Colon (tissue), 2 donors: Measurements from ENCODE around the gene DENR.

Experiments
- FAIRE-seq: peaks from 2 replicates; lab custom pipeline; 2012; peaks lifted over from hg19 to GRCh38; lab: Jason Lieb, UNC
- donor health status: control.
- donor health status: control.

Gene DENR

DNA sequence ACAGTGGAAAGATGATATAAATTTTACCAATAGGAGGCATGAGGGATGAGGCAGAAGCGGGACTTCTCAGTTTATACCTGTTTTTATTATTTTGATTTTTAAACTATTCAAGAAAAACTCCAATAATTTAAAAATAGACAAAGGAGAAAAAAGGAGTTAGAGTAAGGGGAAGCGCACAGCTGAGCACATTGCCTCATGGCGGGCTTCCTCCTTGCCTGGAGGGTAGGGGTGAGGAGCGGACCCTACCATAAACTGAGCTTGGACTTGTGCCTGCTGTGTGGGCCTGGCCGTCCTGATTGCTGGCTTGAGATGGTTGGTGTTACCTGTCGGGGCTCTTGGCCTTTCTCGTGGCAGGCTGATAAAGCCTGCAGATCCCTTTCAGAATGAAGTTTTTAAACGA lies 67.5 kb downstream of the DENR start:
- no peak for FAIRE-seq
